SK-N-SH treated with all-trans-retinoic acid at 6 μM for 48 hours (cell line): Measurements from ENCODE around the gene PLBD2.

Experiments used
- ATAC-seq: fragments of 200-7000 bp; cut with Tn5 transposase; 3 replicates; pipeline ENCODE4 v1.9.1; 2020; ENCODE audit warnings: mild to moderate bottlenecking, moderate library complexity
- ARNTL ChIP-seq: fragments of 450-650 bp; formaldehyde crosslinking; IDR thresholded peaks from 2 replicates; pipeline ENCODE4 v1.5.0; 2020; ENCODE audit warnings: low read depth, mild to moderate bottlenecking, moderate library complexity, borderline replicate concordance
- BACH2 ChIP-seq: fragments of 250-450 bp; sonication (Bioruptor Pico); IDR thresholded peaks from 2 replicates; pipeline ENCODE4 v1.9.0; 2021; ENCODE audit warnings: mild to moderate bottlenecking, borderline replicate concordance
- CREB5 ChIP-seq: fragments of 250-450 bp; sonication (Bioruptor Pico); IDR thresholded peaks from 2 replicates; pipeline ENCODE4 v1.5.1; 2020; ENCODE audit warnings: low read depth, mild to moderate bottlenecking, moderate library complexity
- CSDC2 ChIP-seq: fragments of 250-450 bp; sonication (Bioruptor Pico); IDR thresholded peaks from 2 replicates; pipeline ENCODE4 v1.5.0; 2020; ENCODE audit warnings: mild to moderate bottlenecking, moderate library complexity
- GLIS3 ChIP-seq: fragments of 250-450 bp; sonication (Bioruptor Pico); IDR thresholded peaks from 2 replicates; pipeline ENCODE4 v1.5.0; 2020; ENCODE audit warnings: mild to moderate bottlenecking, moderate library complexity
- ISL1 ChIP-seq: fragments of 250-450 bp; sonication (Bioruptor Pico); IDR thresholded peaks from 2 replicates; pipeline ENCODE4 v2.1.2; 2022; ENCODE audit warnings: mild to moderate bottlenecking, moderate library complexity
- OSR1 ChIP-seq: fragments of 250-450 bp; sonication (Bioruptor Pico); IDR thresholded peaks from 2 replicates; pipeline ENCODE4 v1.8.0; 2022; ENCODE audit warnings: moderate library complexity, mild to moderate bottlenecking, inconsistent platforms
- PPARA ChIP-seq: fragments of 250-450 bp; sonication (Bioruptor Pico); IDR thresholded peaks from 2 replicates; pipeline ENCODE4 v1.5.0; 2020; ENCODE audit warnings: mild to moderate bottlenecking, borderline replicate concordance
- RARB ChIP-seq: fragments of 250-450 bp; sonication (Bioruptor Pico); IDR thresholded peaks from 2 replicates; pipeline ENCODE4 v1.8.0; 2021; ENCODE audit warnings: mild to moderate bottlenecking, moderate library complexity
- TCF4 ChIP-seq: fragments of 250-450 bp; sonication (Bioruptor Pico); IDR thresholded peaks from 2 replicates; pipeline ENCODE4 v1.8.0; 2021; ENCODE audit warnings: mild to moderate bottlenecking, moderate library complexity, borderline replicate concordance
- TOX ChIP-seq: fragments of 250-450 bp; sonication (Bioruptor Pico); IDR thresholded peaks from 2 replicates; pipeline ENCODE4 v1.8.0; 2021; ENCODE audit warnings: mild to moderate bottlenecking, moderate library complexity, borderline replicate concordance
- TSHZ2 ChIP-seq: fragments of 250-450 bp; sonication (Bioruptor Pico); IDR thresholded peaks from 2 replicates; pipeline ENCODE4 v1.5.0; 2020; ENCODE audit warnings: mild to moderate bottlenecking, moderate library complexity
- ZC3H10 ChIP-seq: fragments of 250-450 bp; sonication (Bioruptor Pico); IDR thresholded peaks from 2 replicates; pipeline ENCODE4 v1.5.1; 2021; ENCODE audit warnings: mild to moderate bottlenecking, moderate library complexity
- ZFP3 ChIP-seq: fragments of 250-450 bp; sonication (Bioruptor Pico); IDR thresholded peaks from 2 replicates; pipeline ENCODE4 v1.5.0; 2020; ENCODE audit warnings: mild to moderate bottlenecking, moderate library complexity
- ZNF565 ChIP-seq: fragments of 450-650 bp; formaldehyde crosslinking; conservative IDR thresholded peaks from 2 replicates; pipeline ENCODE4 v1.5.0; 2020; ENCODE audit warnings: low read depth, mild to moderate bottlenecking, moderate library complexity
- ZNF70 ChIP-seq: fragments of 450-650 bp; formaldehyde crosslinking; IDR thresholded peaks from 2 replicates; pipeline ENCODE4 v1.5.0; 2020; ENCODE audit warnings: mild to moderate bottlenecking, moderate library complexity
- ZNF8 ChIP-seq: fragments of 450-650 bp; formaldehyde crosslinking; IDR thresholded peaks from 2 replicates; pipeline ENCODE4 v1.5.0; 2020; ENCODE audit warnings: mild to moderate bottlenecking, moderate library complexity
- TF ChIP-seq, protein P1 (sequence below): fragments of 250-450 bp; sonication (Bioruptor Pico); IDR thresholded peaks from 2 replicates; pipeline ENCODE4 v1.8.0; 2021; ENCODE audit warnings: low read depth, mild to moderate bottlenecking, moderate library complexity, borderline replicate concordance
- TF ChIP-seq, protein P2 (sequence below): fragments of 250-450 bp; sonication (Bioruptor Pico); IDR thresholded peaks from 2 replicates; pipeline ENCODE4 v1.5.1; 2021; ENCODE audit warnings: mild to moderate bottlenecking, moderate library complexity
- TF ChIP-seq, protein P3 (sequence below): fragments of 250-450 bp; sonication (Bioruptor Pico); IDR thresholded peaks from 2 replicates; pipeline ENCODE4 v1.8.0; 2020; ENCODE audit warnings: mild to moderate bottlenecking, moderate library complexity, borderline replicate concordance

Gene PLBD2

DNA sequence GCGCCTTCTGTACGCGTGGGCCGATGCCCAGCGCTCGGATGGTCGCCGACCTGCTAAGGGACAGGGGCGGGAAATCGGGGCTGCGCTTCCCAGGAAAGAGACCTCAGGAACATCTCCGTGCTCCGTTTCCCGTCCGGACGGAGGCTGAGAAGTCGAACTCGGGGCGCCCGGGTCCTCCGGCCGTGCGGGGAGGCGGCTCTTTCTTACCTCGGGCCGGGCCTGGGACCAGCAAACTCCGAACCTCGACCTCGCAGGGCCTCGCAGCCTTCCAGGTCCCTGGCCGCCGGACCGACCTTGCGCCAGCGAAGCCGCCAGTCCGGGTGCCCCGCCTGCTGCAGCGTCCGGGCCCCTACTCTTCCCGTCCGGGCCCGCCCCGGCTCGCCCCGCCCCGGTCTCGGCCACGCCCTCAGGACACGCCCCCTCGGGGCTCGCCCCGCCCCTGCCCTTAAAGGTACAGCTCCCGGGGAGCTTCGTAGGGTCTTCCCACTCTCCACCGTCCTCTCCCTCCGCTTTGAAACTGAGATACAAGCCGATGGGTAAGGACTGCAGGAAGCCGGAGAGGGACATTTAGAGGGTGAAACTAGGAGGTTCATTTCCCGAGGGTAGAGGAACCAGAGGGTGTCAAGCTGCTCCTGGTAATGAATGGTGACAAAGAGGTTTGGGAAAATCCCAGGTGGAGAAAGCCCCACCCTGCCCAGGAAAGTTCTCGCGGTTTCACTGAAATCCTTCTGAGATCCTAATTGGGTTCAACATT, 23.4 kb upstream of the PLBD2 start, which contains the start of gene SLC8B1:
Gene SLC8B1, minus strand, starts transcription at position 324 of the 754 bp plus-strand sequence. CDS start 2,231 bp downstream, outside the sequence.
- TF ChIP-seq, protein P1, sequence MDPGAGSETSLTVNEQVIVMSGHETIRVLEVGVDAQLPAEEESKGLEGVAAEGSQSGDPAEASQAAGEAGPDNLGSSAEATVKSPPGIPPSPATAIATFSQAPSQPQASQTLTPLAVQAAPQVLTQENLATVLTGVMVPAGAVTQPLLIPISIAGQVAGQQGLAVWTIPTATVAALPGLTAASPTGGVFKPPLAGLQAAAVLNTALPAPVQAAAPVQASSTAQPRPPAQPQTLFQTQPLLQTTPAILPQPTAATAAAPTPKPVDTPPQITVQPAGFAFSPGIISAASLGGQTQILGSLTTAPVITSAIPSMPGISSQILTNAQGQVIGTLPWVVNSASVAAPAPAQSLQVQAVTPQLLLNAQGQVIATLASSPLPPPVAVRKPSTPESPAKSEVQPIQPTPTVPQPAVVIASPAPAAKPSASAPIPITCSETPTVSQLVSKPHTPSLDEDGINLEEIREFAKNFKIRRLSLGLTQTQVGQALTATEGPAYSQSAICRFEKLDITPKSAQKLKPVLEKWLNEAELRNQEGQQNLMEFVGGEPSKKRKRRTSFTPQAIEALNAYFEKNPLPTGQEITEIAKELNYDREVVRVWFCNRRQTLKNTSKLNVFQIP (CRISPR knock-in tag), result no peak
- no peak for TF ChIP-seq CSDC2 (CRISPR knock-in tag)
- ATAC-seq, result peak; percentile 99

DNA sequence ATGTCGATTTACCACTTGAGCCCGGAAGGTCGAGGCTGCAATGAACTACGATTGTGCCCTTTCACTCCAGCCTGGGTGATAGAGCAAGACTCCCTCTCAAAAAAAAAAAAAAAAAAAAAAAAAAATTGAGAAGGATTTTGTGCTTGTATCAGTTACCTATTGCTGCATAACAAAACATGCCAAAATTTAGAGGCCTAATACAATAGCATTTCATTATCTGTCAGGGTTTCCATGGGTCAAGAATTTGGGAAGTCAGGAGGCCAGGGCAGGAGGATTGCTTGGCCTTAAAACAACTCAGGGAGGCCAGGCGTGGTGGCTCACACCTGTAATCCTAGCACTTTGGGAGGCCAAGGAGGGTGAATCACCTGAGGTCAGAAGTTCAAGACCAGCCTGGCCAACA, 18.8 kb upstream of the PLBD2 start:
- no peak for ATAC-seq
- TF ChIP-seq ZFP3 (no peak), OSR1 (CRISPR knock-in tag) (no peak), ISL1 (CRISPR knock-in tag) (no peak), ZC3H10 (CRISPR knock-in tag) (no peak)
- TF ChIP-seq, protein P2, sequence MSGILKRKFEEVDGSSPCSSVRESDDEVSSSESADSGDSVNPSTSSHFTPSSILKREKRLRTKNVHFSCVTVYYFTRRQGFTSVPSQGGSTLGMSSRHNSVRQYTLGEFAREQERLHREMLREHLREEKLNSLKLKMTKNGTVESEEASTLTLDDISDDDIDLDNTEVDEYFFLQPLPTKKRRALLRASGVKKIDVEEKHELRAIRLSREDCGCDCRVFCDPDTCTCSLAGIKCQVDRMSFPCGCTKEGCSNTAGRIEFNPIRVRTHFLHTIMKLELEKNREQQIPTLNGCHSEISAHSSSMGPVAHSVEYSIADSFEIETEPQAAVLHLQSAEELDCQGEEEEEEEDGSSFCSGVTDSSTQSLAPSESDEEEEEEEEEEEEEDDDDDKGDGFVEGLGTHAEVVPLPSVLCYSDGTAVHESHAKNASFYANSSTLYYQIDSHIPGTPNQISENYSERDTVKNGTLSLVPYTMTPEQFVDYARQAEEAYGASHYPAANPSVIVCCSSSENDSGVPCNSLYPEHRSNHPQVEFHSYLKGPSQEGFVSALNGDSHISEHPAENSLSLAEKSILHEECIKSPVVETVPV, result no peak
- TF ChIP-seq, all 23 proteins: peak for 0

GRCh38 chr12:113340061-113340460, 18.3 kb upstream of the PLBD2 start:
- no peak for ATAC-seq
- TF ChIP-seq ZC3H10 (CRISPR knock-in tag) (no peak), ISL1 (CRISPR knock-in tag) (no peak), GLIS3 (CRISPR knock-in tag) (no peak), ARNTL (CRISPR knock-in tag) (no peak), ZNF565 (CRISPR knock-in tag) (no peak), CREB5 (no peak), BACH2 (CRISPR knock-in tag) (no peak), ZNF8 (CRISPR knock-in tag) (no peak), TSHZ2 (CRISPR knock-in tag) (no peak), ZNF70 (CRISPR knock-in tag) (no peak), RARB (CRISPR knock-in tag) (no peak), TCF4 (CRISPR knock-in tag) (no peak), PPARA (CRISPR knock-in tag) (no peak), OSR1 (CRISPR knock-in tag) (no peak), TOX (no peak)
- TF ChIP-seq, protein P3, sequence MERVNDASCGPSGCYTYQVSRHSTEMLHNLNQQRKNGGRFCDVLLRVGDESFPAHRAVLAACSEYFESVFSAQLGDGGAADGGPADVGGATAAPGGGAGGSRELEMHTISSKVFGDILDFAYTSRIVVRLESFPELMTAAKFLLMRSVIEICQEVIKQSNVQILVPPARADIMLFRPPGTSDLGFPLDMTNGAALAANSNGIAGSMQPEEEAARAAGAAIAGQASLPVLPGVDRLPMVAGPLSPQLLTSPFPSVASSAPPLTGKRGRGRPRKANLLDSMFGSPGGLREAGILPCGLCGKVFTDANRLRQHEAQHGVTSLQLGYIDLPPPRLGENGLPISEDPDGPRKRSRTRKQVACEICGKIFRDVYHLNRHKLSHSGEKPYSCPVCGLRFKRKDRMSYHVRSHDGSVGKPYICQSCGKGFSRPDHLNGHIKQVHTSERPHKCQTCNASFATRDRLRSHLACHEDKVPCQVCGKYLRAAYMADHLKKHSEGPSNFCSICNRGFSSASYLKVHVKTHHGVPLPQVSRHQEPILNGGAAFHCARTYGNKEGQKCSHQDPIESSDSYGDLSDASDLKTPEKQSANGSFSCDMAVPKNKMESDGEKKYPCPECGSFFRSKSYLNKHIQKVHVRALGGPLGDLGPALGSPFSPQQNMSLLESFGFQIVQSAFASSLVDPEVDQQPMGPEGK (CRISPR knock-in tag), result no peak
